Prostate gland (tissue), 2 donors: ENCODE measurements around the gene PEX3.

Experiments used
- CTCF ChIP-seq, 4 experiments: fragments of 200-600 bp in 2 of 4; fragments of 450-650 bp in 2 of 4; sonication (generic) in 2 of 4; IDR thresholded peaks; 1 replicate in 3 of 4; 2 replicates in 1 of 4; pipeline ENCODE4 v1.5.1; 2016 to 2019; ENCODE audit warnings: antibody characterized with exemption in 4 of 4, mild to moderate bottlenecking in 2 of 4, moderate library complexity in 2 of 4
- POLR2A ChIP-seq: fragments of 450-650 bp; IDR thresholded peaks from one replicate; pipeline ENCODE4 v1.6.1; 2016; ENCODE audit warnings: antibody characterized with exemption, mild to moderate bottlenecking

GRCh38 chr6:143476545-143476944 is 25.9 kb downstream of the PEX3 start:
- TF ChIP-seq CTCF (IDR thresholded peaks at IDR 0.05) (no peak), POLR2A (no peak)
